Loucy (cell line): ENCODE results near the gene ZNF784.

Experiments used
- H2AFZ ChIP-seq: fragments of 200-600 bp; sonication (generic); 2 replicates; pipeline ENCODE4 v1.6.0; 2016; ENCODE audit warnings: antibody characterized with exemption, mild to moderate bottlenecking, low read length, moderate library complexity
- H3F3A ChIP-seq: fragments of 200-600 bp; 2 replicates; pipeline ENCODE4 v1.6.0; 2016; ENCODE audit warnings: antibody characterized with exemption, low read depth, mild to moderate bottlenecking
- H3K27me3 ChIP-seq: fragments of 200-600 bp; sonication (generic); 2 replicates; pipeline ENCODE4 v1.6.1; 2014; ENCODE audit warnings: low read length, mild to moderate bottlenecking; ENCODE audit not compliant: insufficient read depth, poor library complexity, severe bottlenecking
- H3K36me3 ChIP-seq: fragments of 200-600 bp; sonication (generic); 2 replicates; pipeline ENCODE4 v1.6.1; 2016; ENCODE audit warnings: low read length; ENCODE audit not compliant: insufficient read depth
- H3K4me1 ChIP-seq: fragments of 200-600 bp; sonication (generic); 2 replicates; pipeline ENCODE4 v1.5.1; 2014; ENCODE audit warnings: low read length, mild to moderate bottlenecking; ENCODE audit not compliant: insufficient read depth, poor library complexity, severe bottlenecking
- H3K4me2 ChIP-seq: fragments of 200-600 bp; sonication (generic); 2 replicates; pipeline ENCODE4 v1.6.0; 2014; ENCODE audit warnings: antibody characterized with exemption, low read length, low read depth, mild to moderate bottlenecking; ENCODE audit not compliant: poor library complexity, severe bottlenecking
- H3K4me3 ChIP-seq: fragments of 200-600 bp; sonication (generic); 2 replicates; pipeline ENCODE4 v1.5.1; 2014; ENCODE audit warnings: low read length, mild to moderate bottlenecking, mixed read lengths; ENCODE audit not compliant: poor library complexity, severe bottlenecking
- H3K79me2 ChIP-seq: fragments of 200-600 bp; sonication (generic); 2 replicates; pipeline ENCODE4 v1.6.1; 2014; ENCODE audit warnings: low read length; ENCODE audit not compliant: insufficient read depth
- H3K9ac ChIP-seq: fragments of 200-600 bp; sonication (generic); 2 replicates; pipeline ENCODE4 v1.6.0; 2014; ENCODE audit warnings: mild to moderate bottlenecking, low read depth, low read length, moderate library complexity; ENCODE audit not compliant: poor library complexity, severe bottlenecking
- H3K9me2 ChIP-seq: fragments of 200-600 bp; sonication (generic); replicated peaks from 2 replicates; pipeline ENCODE4 v1.6.1; 2016; ENCODE audit warnings: low read depth, low read length, mixed read lengths
- H3K9me3 ChIP-seq: fragments of 200-600 bp; sonication (generic); 2 replicates; pipeline ENCODE4 v1.6.1; 2014; ENCODE audit warnings: mild to moderate bottlenecking, antibody characterized with exemption, low read length, low read depth; ENCODE audit not compliant: insufficient read depth
- H4K20me1 ChIP-seq: fragments of 200-600 bp; sonication (generic); 2 replicates; pipeline ENCODE4 v1.6.0; 2014; ENCODE audit warnings: antibody characterized with exemption, low read length, mild to moderate bottlenecking; ENCODE audit not compliant: insufficient read depth, poor library complexity, severe bottlenecking
- EZH2phosphoT487 ChIP-seq: fragments of 200-600 bp; IDR thresholded peaks from 2 replicates; pipeline ENCODE4 v1.6.1; 2018; ENCODE audit warnings: antibody characterized with exemption, mild to moderate bottlenecking, moderate library complexity, borderline replicate concordance
- TF ChIP-seq, protein P1 (sequence below): fragments of 200-600 bp; sonication (generic); conservative IDR thresholded peaks from 2 replicates; pipeline ENCODE4 v1.5.1; 2014; ENCODE audit warnings: mild to moderate bottlenecking, antibody characterized with exemption, low read length

Gene ZNF784

DNA sequence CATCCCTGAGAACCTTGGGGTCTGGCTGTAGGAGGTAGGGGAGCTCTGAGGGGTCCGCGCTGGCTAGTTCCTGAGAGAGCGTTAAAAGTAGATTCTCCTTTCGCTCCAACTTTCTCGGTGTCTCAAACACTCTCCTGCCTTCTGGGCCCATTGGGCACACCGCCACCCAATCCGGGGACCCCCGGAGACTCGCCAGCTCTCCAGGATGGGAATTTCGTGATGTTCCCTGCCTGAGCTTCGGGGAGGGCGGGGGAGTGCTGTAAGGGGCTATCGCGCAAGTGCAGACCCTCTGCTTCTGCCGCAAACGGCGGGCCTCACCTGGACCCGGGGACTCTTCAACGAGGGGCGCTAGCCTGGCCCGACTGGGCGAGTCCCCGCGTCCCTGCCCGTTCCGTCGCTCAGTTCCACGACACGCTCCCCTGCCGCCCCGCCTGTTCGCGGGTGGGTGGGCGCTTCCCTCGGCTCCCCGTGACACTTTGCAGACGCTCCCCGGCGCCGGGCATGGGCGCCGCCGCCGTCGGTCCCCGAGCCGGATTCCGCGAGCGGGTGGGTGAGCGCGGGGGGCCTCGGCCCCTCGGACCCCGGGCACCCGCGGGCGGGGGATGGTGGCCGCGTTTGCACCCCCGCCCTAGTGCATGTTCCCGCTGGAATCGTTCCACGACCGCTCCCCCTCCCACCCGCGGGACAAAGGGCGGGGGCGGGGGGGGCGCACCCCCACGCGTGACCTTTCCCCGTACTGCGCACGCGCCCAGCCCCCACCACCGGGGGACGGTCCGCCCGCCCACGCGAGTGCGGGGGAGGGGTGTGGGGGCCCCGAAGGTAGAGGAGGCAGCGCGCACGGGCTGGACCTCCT lies 23.6 kb upstream of the ZNF784 start, which contains the start of gene CCDC106:
Gene CCDC106 (plus strand): TSS at position 481 of the 853 bp plus-strand sequence. CDS start 835 bp downstream, outside the sequence.
- Histone ChIP-seq H2AFZ (peak within 1 kb of the TSS; percentile 76), H3K27me3 (no peaks in the 10 kb centered on the region), H3K4me2 (peak within 1 kb of the TSS; percentile 99), H3K4me1 (peaks cover 19% of the 10 kb centered on the region), H3K9me3 (no peaks in the 10 kb centered on the region), H3K4me3 (peak within 1 kb of the TSS; percentile 75), H4K20me1 (peaks cover 4% of the 10 kb centered on the region), H3F3A (no peaks in the 10 kb centered on the region), H3K36me3 (no peaks in the 10 kb centered on the region; the same call in 1 of the 2 replicates), H3K9me2 (no peaks in the 10 kb centered on the region), H3K79me2 (peaks cover 47% of the 10 kb centered on the region), H3K9ac (peak within 1 kb of the TSS; percentile 87)
- no peak for TF ChIP-seq EZH2phosphoT487
- TF ChIP-seq, protein P1, sequence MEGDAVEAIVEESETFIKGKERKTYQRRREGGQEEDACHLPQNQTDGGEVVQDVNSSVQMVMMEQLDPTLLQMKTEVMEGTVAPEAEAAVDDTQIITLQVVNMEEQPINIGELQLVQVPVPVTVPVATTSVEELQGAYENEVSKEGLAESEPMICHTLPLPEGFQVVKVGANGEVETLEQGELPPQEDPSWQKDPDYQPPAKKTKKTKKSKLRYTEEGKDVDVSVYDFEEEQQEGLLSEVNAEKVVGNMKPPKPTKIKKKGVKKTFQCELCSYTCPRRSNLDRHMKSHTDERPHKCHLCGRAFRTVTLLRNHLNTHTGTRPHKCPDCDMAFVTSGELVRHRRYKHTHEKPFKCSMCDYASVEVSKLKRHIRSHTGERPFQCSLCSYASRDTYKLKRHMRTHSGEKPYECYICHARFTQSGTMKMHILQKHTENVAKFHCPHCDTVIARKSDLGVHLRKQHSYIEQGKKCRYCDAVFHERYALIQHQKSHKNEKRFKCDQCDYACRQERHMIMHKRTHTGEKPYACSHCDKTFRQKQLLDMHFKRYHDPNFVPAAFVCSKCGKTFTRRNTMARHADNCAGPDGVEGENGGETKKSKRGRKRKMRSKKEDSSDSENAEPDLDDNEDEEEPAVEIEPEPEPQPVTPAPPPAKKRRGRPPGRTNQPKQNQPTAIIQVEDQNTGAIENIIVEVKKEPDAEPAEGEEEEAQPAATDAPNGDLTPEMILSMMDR: no peak

DNA sequence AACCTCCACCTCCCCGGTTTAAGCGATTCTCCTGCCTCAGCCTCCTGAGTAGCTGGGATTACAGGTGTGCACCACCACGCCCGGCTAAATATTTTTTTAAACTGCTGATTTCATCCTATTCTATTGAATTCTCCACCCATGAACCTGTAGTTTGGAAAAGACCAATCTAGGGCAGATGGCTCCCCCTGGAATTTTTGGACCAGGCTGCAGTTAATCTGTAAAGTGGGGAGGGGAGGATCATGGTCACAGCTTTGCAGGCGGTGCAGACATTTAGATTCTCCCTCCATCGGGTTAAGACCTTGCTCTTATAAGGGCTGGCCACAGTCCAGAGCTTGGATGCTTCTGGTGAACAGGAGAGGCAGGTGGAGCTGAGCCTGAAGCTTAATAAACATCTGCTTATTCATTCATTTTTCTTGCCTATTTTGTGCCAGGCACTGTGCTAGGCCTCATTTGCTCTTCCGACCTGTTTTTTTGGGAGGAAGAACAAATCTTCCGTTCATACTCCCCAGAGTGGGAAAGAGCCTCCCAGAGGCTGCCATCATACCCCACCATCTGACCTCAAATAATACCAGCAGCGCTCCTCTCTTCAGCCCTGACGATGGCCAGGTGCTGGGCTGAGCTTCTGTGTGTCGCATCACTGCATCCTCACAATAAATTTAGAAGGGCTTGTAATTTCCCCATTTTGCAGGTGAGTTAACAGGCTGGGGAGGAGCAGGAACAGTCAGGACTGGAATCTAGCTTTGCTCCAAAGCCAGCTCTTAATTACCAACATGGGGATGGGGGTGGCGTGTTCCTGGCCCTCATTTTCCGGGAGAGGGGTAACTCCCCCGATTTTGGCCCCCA lies 22.7 kb upstream of the ZNF784 start:
- H3K9me3 ChIP-seq: no peaks in the 10 kb centered on the region
- H3K9me2 ChIP-seq: no peaks in the 10 kb centered on the region
- H3K4me1 ChIP-seq: peaks cover 21% of the 10 kb centered on the region
- no peaks in the 10 kb centered on the region for H3K27me3 ChIP-seq
- peak overlapping the region; percentile 99 for H3K4me2 ChIP-seq
- peak overlapping the region; percentile 76; the same call in 1 of the 2 replicates for H2AFZ ChIP-seq
- H4K20me1 ChIP-seq: peaks cover 4% of the 10 kb centered on the region
- no peaks in the 10 kb centered on the region for H3F3A ChIP-seq
- TF ChIP-seq, protein P1: no peak
- no peak for TF ChIP-seq EZH2phosphoT487
- H3K36me3 ChIP-seq: no peaks in the 10 kb centered on the region; the same call in 1 of the 2 replicates
- H3K9ac ChIP-seq: peak overlapping the region; percentile 87
- H3K4me3 ChIP-seq: peak overlapping the region; percentile 75
- peaks cover 56% of the 10 kb centered on the region for H3K79me2 ChIP-seq

DNA sequence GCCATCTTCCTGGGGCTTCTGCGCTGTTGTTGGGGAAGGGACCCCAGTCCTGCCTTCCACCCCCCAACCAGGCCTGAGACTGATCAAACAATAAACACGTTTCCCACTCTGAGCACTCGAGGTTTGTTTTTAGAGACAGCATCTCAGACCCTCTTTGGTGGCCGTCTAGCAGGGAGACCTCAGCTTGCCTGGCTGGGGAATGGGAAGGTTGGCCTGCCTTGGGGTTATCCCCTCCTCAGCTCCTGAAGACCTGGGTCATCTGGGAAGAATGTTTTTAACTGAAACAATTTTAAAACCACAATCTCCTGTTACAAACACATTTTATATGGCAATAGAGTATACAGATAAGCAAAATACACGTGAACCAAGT lies 21.1 kb upstream of the ZNF784 start:
- peaks cover 67% of the 10 kb centered on the region for H3K79me2 ChIP-seq

More for the DNA sequence above, 21.1 kb upstream of the ZNF784 start:
- Histone ChIP-seq H3K9me3 (no peaks in the 10 kb centered on the region), H3K4me2 (peak overlapping the region; percentile 100), H3K4me3 (no peak overlapping the region), H3F3A (no peaks in the 10 kb centered on the region), H3K4me1 (peaks cover 32% of the 10 kb centered on the region), H3K36me3 (no peaks in the 10 kb centered on the region; the same call in 1 of the 2 replicates), H2AFZ (no peak overlapping the region), H3K9ac (no peak overlapping the region), H3K27me3 (no peaks in the 10 kb centered on the region), H4K20me1 (peaks cover 4% of the 10 kb centered on the region), H3K9me2 (no peaks in the 10 kb centered on the region)
- TF ChIP-seq, protein P1: no peak
- no peak for TF ChIP-seq EZH2phosphoT487
